ENCODE measurements around the gene FOXS1.
A peak's percentile ranks its signal among the peaks of the same experiment; 100 is the strongest.
"Not testable (repeated sequence)": the region's sequence is repeated elsewhere in the genome, so short reads cannot be mapped to it uniquely, and the experiment has no call there.

Gene FOXS1

GRCh38 chr20:31838646-31839292, 6.6 kb downstream of the FOXS1 start:
- no peak for DNase-seq

- no peak for DNase-seq
These were observed 7.5 kb downstream of the FOXS1 start for GRCh38 chr20:31837896-31838397.

GRCh38 chr20:31836853-31837608, 8.4 kb downstream of the FOXS1 start:
- no peak for DNase-seq

GRCh38 chr20:31835977-31836852, 9.2 kb downstream of the FOXS1 start:
- no peak for DNase-seq

- DNase-seq = no peak
These were observed 9.8 kb downstream of the FOXS1 start for GRCh38 chr20:31835554-31835953.

GRCh38 chr20:31833931-31834521, 11.4 kb downstream of the FOXS1 start:
- DNase-seq = no peak

- peak; percentile 92 for DNase-seq
These were observed 12.1 kb downstream of the FOXS1 start for GRCh38 chr20:31833130-31833930.

GRCh38 chr20:31831771-31832306, 13.6 kb downstream of the FOXS1 start:
- no peak for DNase-seq

- no peak for DNase-seq
These were observed 14.2 kb downstream of the FOXS1 start for GRCh38 chr20:31831211-31831610.

- no peak for DNase-seq
These were observed 14.9 kb downstream of the FOXS1 start for GRCh38 chr20:31830406-31830981.

GRCh38 chr20:31829731-31830130, 15.7 kb downstream of the FOXS1 start:
- DNase-seq = no peak

- DNase-seq = not testable (repeated sequence)
These were observed 17.4 kb downstream of the FOXS1 start for GRCh38 chr20:31828016-31828415.

- no peak for DNase-seq
These were observed 18.3 kb downstream of the FOXS1 start for GRCh38 chr20:31827059-31827458.

GRCh38 chr20:31826074-31826473, 19.3 kb downstream of the FOXS1 start:
- no peak for DNase-seq

GRCh38 chr20:31824554-31825313, 20.7 kb downstream of the FOXS1 start:
- no peak for DNase-seq

GRCh38 chr20:31824125-31824485, 21.3 kb downstream of the FOXS1 start:
- no peak for DNase-seq

- no peak for DNase-seq
These were observed 21.9 kb downstream of the FOXS1 start for GRCh38 chr20:31823360-31824124.

- peak; percentile 95 for DNase-seq
These were observed 22.7 kb downstream of the FOXS1 start for GRCh38 chr20:31822421-31823330.

- DNase-seq = no peak
These were observed 24.0 kb downstream of the FOXS1 start for GRCh38 chr20:31821427-31821826.

All from activated CD8-positive, alpha-beta memory T cell treated with anti-CD3 and anti-CD28 coated beads, Interleukin-2, amount 50 U/mL, for 48 hours (primary cell).